H1 (cell line): Measurements from ENCODE around the gene SPATA19. TPM values are rescaled to one million over a fixed set of nuclear protein-coding genes. Genes with fewer than 3 reads are reported as not detected.

Experiments used
- CTCF ChIA-PET: fragments of 300-600 bp; sonication (Branson Sonifier 250); formaldehyde crosslinking; loops from one replicate; lab custom pipeline; 2021; ENCODE audit not compliant: partially characterized antibody; lab: Charles Lee
- POLR2A ChIA-PET: fragments of 300-600 bp; sonication (Branson Sonifier 250); formaldehyde crosslinking; loops from one replicate; lab custom pipeline; 2021; ENCODE audit warnings: inconsistent platforms; ENCODE audit not compliant: partially characterized antibody; lab: Charles Lee
- DNase-seq, 2 experiments: peaks; one replicate each; pipeline versions ENCODE4 v3.0.0 to v3.0.0-alpha.2; 2010 to 2022; ENCODE audit warnings: low spot score in 2 of 2, low read depth in 1 of 2, mixed read lengths in 1 of 2
- FAIRE-seq: peaks from 2 replicates; lab custom pipeline; 2011; peaks lifted over from hg19 to GRCh38; lab: Jason Lieb, UNC
- H2AFZ ChIP-seq: 2 replicates; pipeline ENCODE4 v1.8.1; 2012; ENCODE audit warnings: low read length, inconsistent platforms
- H2AK5ac ChIP-seq: 2 replicates; pipeline ENCODE4 v1.6.1; 2013; ENCODE audit warnings: low read depth, low read length
- H2BK120ac ChIP-seq: replicated peaks from 2 replicates; pipeline ENCODE3; 2013; ENCODE audit warnings: low read depth, low read length, inconsistent platforms
- H2BK12ac ChIP-seq: 2 replicates; pipeline ENCODE4 v1.6.1; 2013; ENCODE audit warnings: low read depth, low read length
- H2BK15ac ChIP-seq: 2 replicates; pipeline ENCODE4 v1.6.1; 2013; ENCODE audit warnings: low read length
- H2BK20ac ChIP-seq: 2 replicates; pipeline ENCODE4 v1.6.1; 2013; ENCODE audit warnings: low read length
- H2BK5ac ChIP-seq: 2 replicates; pipeline ENCODE4 v1.6.1; 2013; ENCODE audit warnings: low read depth, low read length
- H3K14ac ChIP-seq: 2 replicates; pipeline ENCODE4 v1.6.1; 2013; ENCODE audit warnings: inconsistent platforms; ENCODE audit not compliant: insufficient read length
- H3K18ac ChIP-seq: 2 replicates; pipeline ENCODE4 v1.6.1; 2013; ENCODE audit warnings: low read length; ENCODE audit errors: extremely low read depth
- H3K23ac ChIP-seq: 2 replicates; pipeline ENCODE4 v1.6.1; 2013; ENCODE audit warnings: inconsistent platforms; ENCODE audit not compliant: insufficient read length
- H3K23me2 ChIP-seq: 2 replicates; pipeline ENCODE4 v1.6.1; 2013; ENCODE audit warnings: low read depth, low read length
- H3K27ac ChIP-seq: 2 replicates; pipeline ENCODE4 v1.6.1; 2011; ENCODE audit warnings: low read depth, low read length, inconsistent platforms
- H3K27me3 ChIP-seq, 4 experiments: replicated peaks in 1 of 4; 1 replicate in 1 of 4; 2 replicates in 3 of 4; pipeline versions ENCODE4 v1.6.1 to v1.8.1; 2011 to 2013; ENCODE audit warnings: low read length in 3 of 4, mild to moderate bottlenecking in 3 of 4, inconsistent platforms in 2 of 4, mixed read lengths in 2 of 4, moderate library complexity in 1 of 4; ENCODE audit not compliant: control insufficient read depth in 3 of 4, insufficient read depth in 3 of 4; ENCODE audit errors: extremely low read depth in 1 of 4
- H3K36me3 ChIP-seq, 4 experiments: 2 replicates each; pipeline versions ENCODE4 v1.6.1 to v1.8.1; 2011 to 2013; ENCODE audit warnings: mild to moderate bottlenecking in 4 of 4, low read length in 3 of 4, moderate library complexity in 2 of 4, control low read depth in 1 of 4, inconsistent platforms in 1 of 4; ENCODE audit not compliant: insufficient read depth in 4 of 4, control insufficient read depth in 2 of 4
- H3K4ac ChIP-seq: replicated peaks from 2 replicates; pipeline ENCODE3; 2013; ENCODE audit warnings: low read length, low read depth, mixed read lengths, inconsistent platforms; ENCODE audit not compliant: insufficient read length
- H3K4me1 ChIP-seq, 4 experiments: replicated peaks in 1 of 4; 1 replicate in 1 of 4; 2 replicates in 3 of 4; pipeline versions ENCODE4 v1.6.1 to v1.8.1; 2011 to 2013; ENCODE audit warnings: low read length in 3 of 4, inconsistent platforms in 2 of 4, mixed read lengths in 1 of 4; ENCODE audit not compliant: insufficient read depth in 4 of 4, control insufficient read depth in 3 of 4
- H3K4me2 ChIP-seq, 2 experiments: 2 replicates each; pipeline versions ENCODE4 v1.6.1 to v1.8.1; 2011 to 2013; ENCODE audit warnings: low read depth in 2 of 2, low read length in 2 of 2, control low read depth in 1 of 2, inconsistent platforms in 1 of 2, mild to moderate bottlenecking in 1 of 2; ENCODE audit not compliant: insufficient read depth in 1 of 2
- H3K4me3 ChIP-seq, 4 experiments: fragments of 200-600, 300-600 bp in 1 of 4; sonication (generic), shearing (Covaris generic), sonication (Bioruptor Twin) in 1 of 4; 2 replicates each; pipeline versions ENCODE4 v1.5.1 to v1.8.1; 2011 to 2016; ENCODE audit warnings: low read length in 4 of 4, low read depth in 3 of 4, control low read depth in 2 of 4, inconsistent platforms in 2 of 4, mild to moderate bottlenecking in 2 of 4, mixed read lengths in 1 of 4, moderate library complexity in 1 of 4; ENCODE audit not compliant: insufficient read depth in 2 of 4; ENCODE audit errors: extremely low read depth in 1 of 4
- H3K56ac ChIP-seq: replicated peaks from 2 replicates; pipeline ENCODE3; 2013; ENCODE audit warnings: low read depth, mild to moderate bottlenecking, mixed read lengths, low read length, inconsistent platforms; ENCODE audit not compliant: insufficient read length
- H3K79me1 ChIP-seq: 2 replicates; pipeline ENCODE4 v1.6.1; 2013; ENCODE audit warnings: low read depth, low read length, control low read depth
- H3K79me2 ChIP-seq, 2 experiments: 2 replicates each; pipeline versions ENCODE4 v1.6.1 to v1.8.1; 2012 to 2013; ENCODE audit warnings: low read length in 2 of 2, mild to moderate bottlenecking in 2 of 2, inconsistent platforms in 1 of 2; ENCODE audit not compliant: insufficient read depth in 2 of 2, control insufficient read depth in 1 of 2
- H3K9ac ChIP-seq, 4 experiments: replicated peaks in 1 of 4; 1 replicate in 1 of 4; 2 replicates in 3 of 4; pipeline versions ENCODE4 v1.6.1 to v1.8.1; 2011 to 2013; ENCODE audit warnings: low read depth in 3 of 4, low read length in 3 of 4, control low read depth in 2 of 4, mild to moderate bottlenecking in 2 of 4, moderate library complexity in 2 of 4, inconsistent platforms in 1 of 4; ENCODE audit errors: extremely low read depth in 1 of 4
- H3K9me3 ChIP-seq, 2 experiments: 2 replicates each; pipeline versions ENCODE4 v1.6.1 to v1.8.1; 2012 to 2013; ENCODE audit warnings: mild to moderate bottlenecking in 2 of 2, moderate library complexity in 2 of 2, control low read depth in 1 of 2, inconsistent platforms in 1 of 2, low read depth in 1 of 2, low read length in 1 of 2, mixed read lengths in 1 of 2; ENCODE audit not compliant: insufficient read depth in 2 of 2
- H4K20me1 ChIP-seq, 2 experiments: replicated peaks in 1 of 2; 2 replicates each; pipeline versions ENCODE3 to v1.8.1; 2011 to 2013; ENCODE audit warnings: inconsistent platforms in 2 of 2, low read length in 2 of 2, mild to moderate bottlenecking in 1 of 2; ENCODE audit not compliant: insufficient read depth in 2 of 2, control insufficient read depth in 1 of 2
- H4K5ac ChIP-seq: 2 replicates; pipeline ENCODE4 v1.6.1; 2013; ENCODE audit warnings: low read length, low read depth, mixed read lengths, inconsistent platforms; ENCODE audit not compliant: insufficient read length
- H4K8ac ChIP-seq: 2 replicates; pipeline ENCODE4 v1.8.0; 2013; ENCODE audit warnings: mild to moderate bottlenecking, moderate library complexity, low read length, inconsistent platforms; ENCODE audit not compliant: insufficient read depth; ENCODE audit errors: extremely low read depth
- H4K91ac ChIP-seq: replicated peaks from 2 replicates; pipeline ENCODE3; 2013; ENCODE audit warnings: low read length, mixed read lengths, inconsistent platforms; ENCODE audit not compliant: insufficient read length
- CHD1 ChIP-seq: IDR thresholded peaks from 2 replicates; pipeline ENCODE4 v1.6.1; 2012; ENCODE audit warnings: low read depth, low read length, improper control_type of control experiment
- CREB1 ChIP-seq: IDR thresholded peaks from 2 replicates; pipeline ENCODE4 v1.6.1; 2012; ENCODE audit warnings: inconsistent platforms
- EP300 ChIP-seq, 2 experiments: IDR thresholded peaks; 1 replicate in 1 of 2; 2 replicates in 1 of 2; pipeline ENCODE4 v1.6.1; 2011 to 2012; ENCODE audit warnings: low read depth in 2 of 2, low read length in 2 of 2, mild to moderate bottlenecking in 2 of 2, borderline replicate concordance in 1 of 2, inconsistent platforms in 1 of 2, moderate library complexity in 1 of 2
- GABPA ChIP-seq: IDR thresholded peaks from 2 replicates; pipeline ENCODE4 v1.6.1; 2011; ENCODE audit warnings: mild to moderate bottlenecking, low read length, moderate library complexity, borderline replicate concordance; ENCODE audit not compliant: insufficient read depth
- NANOG ChIP-seq: IDR thresholded peaks from 2 replicates; pipeline ENCODE4 v1.6.1; 2011; ENCODE audit warnings: low read length, low read depth, mild to moderate bottlenecking, inconsistent platforms; ENCODE audit not compliant: insufficient read depth, poor library complexity, severe bottlenecking
- PHF8 ChIP-seq: fragments of 200-600 bp; sonication (generic); conservative IDR thresholded peaks from 2 replicates; pipeline ENCODE4 v1.7.1; 2012; ENCODE audit warnings: low read depth, mild to moderate bottlenecking, inconsistent platforms, low read length, moderate library complexity
- POU5F1 ChIP-seq: IDR thresholded peaks from 2 replicates; pipeline ENCODE4 v1.6.1; 2011; ENCODE audit warnings: low read depth, mild to moderate bottlenecking, low read length, moderate library complexity
- RAD21 ChIP-seq, 2 experiments: IDR thresholded peaks in 1 of 2; conservative IDR thresholded peaks in 1 of 2; 2 replicates each; pipeline ENCODE4 v1.6.1; 2011; ENCODE audit warnings: low read depth in 2 of 2, low read length in 2 of 2, improper control_type of control experiment in 1 of 2, inconsistent platforms in 1 of 2, mild to moderate bottlenecking in 1 of 2, moderate library complexity in 1 of 2
- RBBP5 ChIP-seq: IDR thresholded peaks from 2 replicates; pipeline ENCODE4 v1.7.1; 2012; ENCODE audit warnings: low read depth, mild to moderate bottlenecking, inconsistent platforms, low read length, moderate library complexity, borderline replicate concordance
- SP1 ChIP-seq: IDR thresholded peaks from 2 replicates; pipeline ENCODE4 v1.6.1; 2011; ENCODE audit warnings: low read depth, low read length
- SUZ12 ChIP-seq: fragments of 200-600 bp; sonication (generic); IDR thresholded peaks from 2 replicates; pipeline ENCODE4 v1.6.1; 2012; ENCODE audit warnings: mild to moderate bottlenecking, inconsistent platforms, low read length, moderate library complexity, mixed read lengths
- TEAD4 ChIP-seq: IDR thresholded peaks from 2 replicates; pipeline ENCODE4 v1.6.1; 2012; ENCODE audit warnings: low read depth, low read length, inconsistent platforms, mixed read lengths
- WGBS, 2 experiments: shearing (Covaris generic) in 1 of 2; methylation state at CpG; one replicate each; pipeline versions ENCODE4 v1.1.6 to v1.1.7; 2013 to 2015; ENCODE audit warnings: low lambda C conversion rate in 2 of 2, mixed read lengths in 2 of 2, inconsistent platforms in 1 of 2, low coverage in 1 of 2, missing lambda C conversion rate in 1 of 2; ENCODE audit not compliant: insufficient replicate concordance in 2 of 2, insufficient coverage in 1 of 2, insufficient read length in 1 of 2; ENCODE audit errors: extremely low coverage in 1 of 2, missing lambda C conversion rate in 1 of 2; 5-methylcytosine and 5-hydroxymethylcytosine counted together
- polyA plus RNA-seq, 7 experiments: library from polyadenylated mRNA; depleted of rRNA in 3 of 7; stranded (reverse) in 5 of 7; unstranded in 2 of 7; fragments of >200 nt in 5 of 7; fragments of 200-250 nt in 2 of 7; gene quantifications; 1 replicate in 5 of 7; 2 replicates in 1 of 7; 4 replicates in 1 of 7; pipeline versions ENCODE4 v1.2.1 to v1.2.3, GENCODE V29; 2011 to 2013; ENCODE audit warnings: missing spikeins in 2 of 7, mixed read lengths in 2 of 7
- total RNA-seq: library from RNA; stranded (reverse); fragmentation: NEBNext Ultra II Directional; extraction: Animal tissue kit (Norgen Biotek cat#: 25700); gene quantifications from 2 replicates; pipeline ENCODE4 v1.2.1, GENCODE V29; 2021
- TF ChIP-seq, protein P1 (sequence below): IDR thresholded peaks from 2 replicates; pipeline ENCODE4 v1.6.1; 2011; ENCODE audit warnings: low read depth, mild to moderate bottlenecking, low read length; ENCODE audit not compliant: insufficient read depth

The SPATA19 gene
- total and polyA plus RNA-seq, 2 of the 8 experiments (the other 6 are each of a cell fraction or from before 2014, with no cell fraction given) = not detected

DNA sequence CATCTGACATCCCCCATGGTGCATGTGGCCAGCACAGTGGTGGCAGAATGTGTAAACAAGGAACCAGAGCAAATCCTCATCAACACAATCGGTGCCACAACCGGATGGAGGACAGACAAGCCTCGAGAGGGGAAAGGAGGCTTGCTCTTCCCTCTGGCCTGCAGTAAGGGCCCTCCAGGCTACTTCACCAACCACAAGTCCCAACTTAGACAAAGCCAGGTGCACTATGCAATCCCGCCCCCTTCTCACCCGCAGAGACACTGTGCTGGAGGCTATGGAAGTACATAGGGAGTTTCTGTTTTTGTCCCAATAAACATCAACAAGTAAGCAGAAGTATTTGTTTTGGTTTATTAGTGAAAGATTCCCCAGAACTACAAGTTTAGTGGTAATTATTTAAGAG, 54.3 kb downstream of the SPATA19 start:
- Histone ChIP-seq H3K4me2 (no peak overlapping the region), H4K91ac (no peak overlapping the region), H2AK5ac (no peak overlapping the region), H3K4ac (no peak overlapping the region), H3K79me2 (no peaks in the 10 kb centered on the region), H3K36me3 (no peaks in the 10 kb centered on the region), H2BK5ac (no peak overlapping the region), H3K14ac (no peak overlapping the region), H3K4me3 (no peak overlapping the region), H2BK15ac (no peak overlapping the region), H2BK12ac (0 out of 2 replicates have a peak overlapping the region, but pooled peaks have one; percentile 11), H3K4me1 (peaks cover 0 to 7% (median 2%) of the 10 kb centered on the region in 4 experiments; a peak in 3 of 7 replicates), H3K79me1 (no peaks in the 10 kb centered on the region), H4K20me1 (no peaks in the 10 kb centered on the region), H3K27me3 (peaks cover 0 to 19% (median 12%) of the 10 kb centered on the region in 4 experiments; a peak in 6 of 7 replicates), H3K23me2 (peaks cover 2% of the 10 kb centered on the region; the same call in 1 of the 2 replicates), H4K5ac (no peak overlapping the region), H3K9ac (no peak overlapping the region), H3K23ac (no peak overlapping the region), H2AFZ (no peak overlapping the region), H3K56ac (no peak overlapping the region), H2BK20ac (no peak overlapping the region), H3K27ac (no peak overlapping the region), H4K8ac (no peak overlapping the region), H3K18ac (no peak overlapping the region), H3K9me3 (peaks cover 4 to 7% of the 10 kb centered on the region in 2 experiments), H2BK120ac (no peak overlapping the region)
- FAIRE-seq (no peak), DNase-seq (no peak)
- POLR2A ChIA-PET = interaction anchor here (0.8 kb wide), 1 partner anchor 690 kb away, joined by 3 read pairs; no protein-coding TSS in a partner anchor
- WGBS, 2 experiments = 82% methylated on average over 4 of the region's 5 CpGs; no CpG with 5 or more reads in 1 of the 2 experiments
- CTCF ChIA-PET = no interaction called here
- TF ChIP-seq SUZ12 (no peak), TEAD4 (no peak), RAD21 (IDR thresholded peaks at IDR 0.05 in 1 of 2, conservative IDR thresholded peaks at IDR 0.05 in 1 of 2; ENCODE audit: low read depth in 2 of 2, low read length in 2 of 2) (no peak), CHD1 (no peak), RBBP5 (no peak), GABPA (no peak), NANOG (no peak), EP300 (IDR thresholded peaks at IDR 0.05; ENCODE audit: borderline replicate concordance in 1 of 2, low read depth in 2 of 2, low read length in 2 of 2) (no peak), CREB1 (no peak), SP1 (no peak), PHF8 (no peak), POU5F1 (no peak)
- TF ChIP-seq, protein P1, sequence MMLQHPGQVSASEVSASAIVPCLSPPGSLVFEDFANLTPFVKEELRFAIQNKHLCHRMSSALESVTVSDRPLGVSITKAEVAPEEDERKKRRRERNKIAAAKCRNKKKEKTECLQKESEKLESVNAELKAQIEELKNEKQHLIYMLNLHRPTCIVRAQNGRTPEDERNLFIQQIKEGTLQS = no peak
